Calu3 (cell line): ENCODE data around the gene SCP2D1. TPM values are rescaled to one million over a fixed set of nuclear protein-coding genes. Genes with fewer than 3 reads are reported as not detected.

ENCODE experiments used
- BruUV-seq: library from RNA; stranded (reverse); fragments of 400-500 nt; replicated peaks from 2 replicates; lab custom pipeline; 2021; lab: Mats Ljungman, UMichigan
- CTCF ChIA-PET: fragments of 300-600 bp; sonication (Branson Sonifier 250); formaldehyde crosslinking; loops from one replicate; lab custom pipeline; 2022; ENCODE audit warnings: antibody characterized with exemption; lab: Charles Lee
- DNase-seq: peaks from one replicate; pipeline ENCODE4 v3.0.0; 2022
- H3K27ac Mint-ChIP-seq: one replicate; pipeline ENCODE4 v1.8.0; 2022; ENCODE audit warnings: mixed read lengths; ENCODE audit not compliant: unreplicated experiment
- H3K27me3 Mint-ChIP-seq: one replicate; pipeline ENCODE4 v1.8.0; 2022; ENCODE audit warnings: mixed read lengths; ENCODE audit not compliant: unreplicated experiment
- H3K36me3 Mint-ChIP-seq: one replicate; pipeline ENCODE4 v1.8.0; 2022; ENCODE audit warnings: mild to moderate bottlenecking, moderate library complexity, mixed read lengths; ENCODE audit not compliant: insufficient read depth, unreplicated experiment
- H3K4me1 Mint-ChIP-seq: one replicate; pipeline ENCODE4 v1.8.0; 2022; ENCODE audit warnings: mild to moderate bottlenecking, low read depth, mixed read lengths; ENCODE audit not compliant: unreplicated experiment
- H3K4me3 Mint-ChIP-seq: one replicate; pipeline ENCODE4 v1.8.0; 2022; ENCODE audit warnings: mild to moderate bottlenecking, low read depth, moderate library complexity, mixed read lengths; ENCODE audit not compliant: unreplicated experiment
- H3K9me3 Mint-ChIP-seq: one replicate; pipeline ENCODE4 v1.8.0; 2022; ENCODE audit warnings: low read depth, mixed read lengths; ENCODE audit not compliant: unreplicated experiment
- CTCF ChIP-seq: fragments of 200-600 bp; IDR thresholded peaks from one replicate; pipeline ENCODE4 v1.8.0; 2022; ENCODE audit warnings: antibody characterized with exemption; ENCODE audit not compliant: unreplicated experiment
- intact Hi-C: fragments of 100-400 bp; cut with micrococcal nuclease; formaldehyde crosslinking; loops from one replicate; pipeline ENCODE4 v1.10.0; 2022; ENCODE audit not compliant: unreplicated experiment
- total RNA-seq: library from RNA; stranded (reverse); gene quantifications from 2 replicates; pipeline ENCODE4 v1.2.3, GENCODE V29; 2022

The SCP2D1 gene
- total RNA-seq, 1 experiment from 2014 or later: not detected

- no TSS peak for BruUV-seq
- no peaks in the 10 kb centered on the region for H3K27me3 Mint-ChIP-seq
- DNase-seq: no peak
- intact Hi-C loops: no loop called here
- TF ChIP-seq CTCF: no peak
- CTCF ChIA-PET: no interaction called here
- H3K9me3 Mint-ChIP-seq: no peaks in the 10 kb centered on the region
- no peaks in the 10 kb centered on the region for H3K36me3 Mint-ChIP-seq
- no peak overlapping the region for H3K27ac Mint-ChIP-seq
- H3K4me1 Mint-ChIP-seq: no peaks in the 10 kb centered on the region
- no peak overlapping the region for H3K4me3 Mint-ChIP-seq
Measured at GRCh38 chr20:18811186-18811585, 2.4 kb upstream of the SCP2D1 start.

- Mint-ChIP-seq H3K4me1 (no peaks in the 10 kb centered on the region), H3K27ac (no peak overlapping the region), H3K4me3 (no peak overlapping the region), H3K27me3 (no peaks in the 10 kb centered on the region), H3K36me3 (no peaks in the 10 kb centered on the region), H3K9me3 (no peaks in the 10 kb centered on the region)
- intact Hi-C loops: no loop called here
- no peak for DNase-seq
- no peak for TF ChIP-seq CTCF
- no TSS peak for BruUV-seq
- CTCF ChIA-PET: no interaction called here
Measured at GRCh38 chr20:18811904-18812303, 1.7 kb upstream of the SCP2D1 start.

- Mint-ChIP-seq H3K4me3 (no peak overlapping the region), H3K27me3 (peaks cover 17% of the 10 kb centered on the region), H3K36me3 (no peaks in the 10 kb centered on the region), H3K27ac (no peak overlapping the region), H3K4me1 (no peaks in the 10 kb centered on the region), H3K9me3 (peaks cover 3% of the 10 kb centered on the region)
- intact Hi-C loops: no loop called here
- no peak for TF ChIP-seq CTCF
- DNase-seq: no peak
- BruUV-seq: no TSS peak
- CTCF ChIA-PET: no interaction called here
Measured at GRCh38 chr20:18815194-18815942, 1.8 kb downstream of the SCP2D1 start.

- no peaks in the 10 kb centered on the region for H3K36me3 Mint-ChIP-seq
- H3K9me3 Mint-ChIP-seq: peaks cover 3% of the 10 kb centered on the region
- BruUV-seq: no TSS peak
- DNase-seq: no peak
- CTCF ChIA-PET: no interaction called here
- no peak overlapping the region for H3K27ac Mint-ChIP-seq
- H3K4me3 Mint-ChIP-seq: no peak overlapping the region
- peaks cover 17% of the 10 kb centered on the region for H3K27me3 Mint-ChIP-seq
- intact Hi-C loops: no loop called here
- H3K4me1 Mint-ChIP-seq: no peaks in the 10 kb centered on the region
- no peak for TF ChIP-seq CTCF
Measured at GRCh38 chr20:18822832-18823231, 9.2 kb downstream of the SCP2D1 start.
